BLaER1 (cell line): ENCODE data around the gene TCERG1L.

Experiments
- H3K27ac ChIP-seq: shearing (Covaris generic); formaldehyde crosslinking; 2 replicates; pipeline ENCODE4 v1.8.1; 2022
- H3K27me3 ChIP-seq: shearing (Covaris generic); formaldehyde crosslinking; 2 replicates; pipeline ENCODE4 v1.8.1; 2022
- H3K36me3 ChIP-seq: shearing (Covaris generic); formaldehyde crosslinking; 2 replicates; pipeline ENCODE4 v1.8.1; 2022
- H3K4me1 ChIP-seq: shearing (Covaris generic); formaldehyde crosslinking; 2 replicates; pipeline ENCODE4 v1.8.1; 2022
- H3K4me2 ChIP-seq: shearing (Covaris generic); formaldehyde crosslinking; 2 replicates; pipeline ENCODE4 v1.8.1; 2022
- H3K4me3 ChIP-seq: shearing (Covaris generic); formaldehyde crosslinking; 2 replicates; pipeline ENCODE4 v1.8.1; 2022
- H3K9ac ChIP-seq: shearing (Covaris generic); formaldehyde crosslinking; 2 replicates; pipeline ENCODE4 v1.8.1; 2022
- H3K9me3 ChIP-seq: shearing (Covaris generic); formaldehyde crosslinking; 2 replicates; pipeline ENCODE4 v1.8.1; 2022
- H4K20me1 ChIP-seq: shearing (Covaris generic); formaldehyde crosslinking; 2 replicates; pipeline ENCODE4 v1.8.1; 2022
- Cebpa-rat ChIP-seq: shearing (Covaris generic); IDR thresholded peaks from 2 replicates; pipeline ENCODE4 v1.8.1; 2022

Gene TCERG1L

GRCh38 chr10:131056091-131056579 is 255.4 kb downstream of the TCERG1L start:
- Histone ChIP-seq H4K20me1 (no peaks in the 10 kb centered on the region), H3K27me3 (no peaks in the 10 kb centered on the region)

GRCh38 chr10:131055437-131055836 is 256.1 kb downstream of the TCERG1L start:
- no peak overlapping the region for H3K4me3 ChIP-seq
- no peaks in the 10 kb centered on the region for H3K36me3 ChIP-seq
- H4K20me1 ChIP-seq = no peaks in the 10 kb centered on the region
- H3K9ac ChIP-seq = no peak overlapping the region
- H3K9me3 ChIP-seq = peaks cover 18% of the 10 kb centered on the region
- H3K27ac ChIP-seq = no peak overlapping the region
- no peaks in the 10 kb centered on the region for H3K27me3 ChIP-seq
- H3K4me2 ChIP-seq = no peak overlapping the region
- no peak for TF ChIP-seq Cebpa-rat
- no peaks in the 10 kb centered on the region for H3K4me1 ChIP-seq

More at GRCh38 chr10:131056091-131056579, 255.4 kb downstream of the TCERG1L start:
- no peak overlapping the region for H3K27ac ChIP-seq
- no peak overlapping the region for H3K9ac ChIP-seq
- H3K4me3 ChIP-seq = no peak overlapping the region
- H3K4me2 ChIP-seq = no peak overlapping the region
- H3K36me3 ChIP-seq = no peaks in the 10 kb centered on the region
- TF ChIP-seq Cebpa-rat = no peak
- peaks cover 18% of the 10 kb centered on the region for H3K9me3 ChIP-seq
- no peaks in the 10 kb centered on the region for H3K4me1 ChIP-seq

GRCh38 chr10:131053192-131053591 is 258.3 kb downstream of the TCERG1L start:
- H3K9me3 ChIP-seq = peaks cover 12% of the 10 kb centered on the region

GRCh38 chr10:131050162-131050766 is 261.3 kb downstream of the TCERG1L start:
- Histone ChIP-seq H3K4me2 (no peak overlapping the region), H3K27ac (no peak overlapping the region), H3K9ac (no peak overlapping the region), H3K4me3 (no peak overlapping the region), H3K9me3 (peaks cover 22% of the 10 kb centered on the region), H3K4me1 (peaks cover 20% of the 10 kb centered on the region), H3K27me3 (no peaks in the 10 kb centered on the region), H4K20me1 (no peaks in the 10 kb centered on the region), H3K36me3 (no peaks in the 10 kb centered on the region)
- no peak for TF ChIP-seq Cebpa-rat

More at GRCh38 chr10:131053192-131053591, 258.3 kb downstream of the TCERG1L start:
- H3K4me2 ChIP-seq = no peak overlapping the region
- H3K4me3 ChIP-seq = no peak overlapping the region
- H3K9ac ChIP-seq = no peak overlapping the region
- no peaks in the 10 kb centered on the region for H4K20me1 ChIP-seq
- H3K36me3 ChIP-seq = no peaks in the 10 kb centered on the region
- no peaks in the 10 kb centered on the region for H3K27me3 ChIP-seq
- no peak overlapping the region for H3K27ac ChIP-seq
- peaks cover 11% of the 10 kb centered on the region for H3K4me1 ChIP-seq
- no peak for TF ChIP-seq Cebpa-rat

- Histone ChIP-seq H3K9me3 (peaks cover 22% of the 10 kb centered on the region), H3K4me3 (no peak overlapping the region), H3K4me1 (peaks cover 20% of the 10 kb centered on the region), H3K36me3 (no peaks in the 10 kb centered on the region), H4K20me1 (no peaks in the 10 kb centered on the region), H3K27me3 (no peaks in the 10 kb centered on the region), H3K27ac (no peak overlapping the region), H3K4me2 (peak overlapping the region; percentile 48), H3K9ac (no peak overlapping the region)
- no peak for TF ChIP-seq Cebpa-rat
Measured at GRCh38 chr10:131049016-131049415, 262.5 kb downstream of the TCERG1L start.

GRCh38 chr10:131048606-131049005 is 262.9 kb downstream of the TCERG1L start:
- Histone ChIP-seq H3K27me3 (no peaks in the 10 kb centered on the region), H3K4me1 (peaks cover 20% of the 10 kb centered on the region), H3K4me2 (no peak overlapping the region), H3K27ac (no peak overlapping the region), H3K9ac (no peak overlapping the region), H3K36me3 (no peaks in the 10 kb centered on the region), H4K20me1 (no peaks in the 10 kb centered on the region), H3K4me3 (no peak overlapping the region), H3K9me3 (peaks cover 22% of the 10 kb centered on the region)
- no peak for TF ChIP-seq Cebpa-rat

- no peaks in the 10 kb centered on the region for H3K27me3 ChIP-seq
- H3K4me1 ChIP-seq = peaks cover 20% of the 10 kb centered on the region
- no peak for TF ChIP-seq Cebpa-rat
- H4K20me1 ChIP-seq = no peaks in the 10 kb centered on the region
- no peak overlapping the region for H3K4me3 ChIP-seq
- peaks cover 22% of the 10 kb centered on the region for H3K9me3 ChIP-seq
- no peak overlapping the region for H3K9ac ChIP-seq
- H3K36me3 ChIP-seq = no peaks in the 10 kb centered on the region
- no peak overlapping the region for H3K27ac ChIP-seq
- H3K4me2 ChIP-seq = peak overlapping the region; percentile 10; the same call in 1 of the 2 replicates
Measured at GRCh38 chr10:131047501-131047900, 264.0 kb downstream of the TCERG1L start.

GRCh38 chr10:131046194-131046593 is 265.3 kb downstream of the TCERG1L start:
- Histone ChIP-seq H3K9ac (no peak overlapping the region), H3K4me1 (peaks cover 24% of the 10 kb centered on the region), H3K27ac (no peak overlapping the region), H3K4me3 (no peak overlapping the region), H3K9me3 (peaks cover 15% of the 10 kb centered on the region), H4K20me1 (no peaks in the 10 kb centered on the region), H3K4me2 (no peak overlapping the region), H3K36me3 (no peaks in the 10 kb centered on the region), H3K27me3 (no peaks in the 10 kb centered on the region)
- no peak for TF ChIP-seq Cebpa-rat

- Histone ChIP-seq H3K4me1 (peaks cover 24% of the 10 kb centered on the region), H3K4me3 (no peak overlapping the region), H4K20me1 (no peaks in the 10 kb centered on the region), H3K9me3 (peaks cover 29% of the 10 kb centered on the region), H3K9ac (no peak overlapping the region), H3K27me3 (no peaks in the 10 kb centered on the region), H3K4me2 (no peak overlapping the region), H3K36me3 (no peaks in the 10 kb centered on the region), H3K27ac (no peak overlapping the region)
- no peak for TF ChIP-seq Cebpa-rat
Measured at GRCh38 chr10:131044379-131045111, 267.0 kb downstream of the TCERG1L start.

GRCh38 chr10:131043039-131043691 is 268.4 kb downstream of the TCERG1L start:
- no peak for TF ChIP-seq Cebpa-rat
- H3K4me2 ChIP-seq = no peak overlapping the region

More at GRCh38 chr10:131043039-131043691, 268.4 kb downstream of the TCERG1L start:
- H3K4me3 ChIP-seq = no peak overlapping the region
- H3K9me3 ChIP-seq = peaks cover 29% of the 10 kb centered on the region
- H3K9ac ChIP-seq = no peak overlapping the region
- H3K27ac ChIP-seq = no peak overlapping the region
- peaks cover 14% of the 10 kb centered on the region for H3K4me1 ChIP-seq
- H3K36me3 ChIP-seq = no peaks in the 10 kb centered on the region
- no peaks in the 10 kb centered on the region for H3K27me3 ChIP-seq
- no peaks in the 10 kb centered on the region for H4K20me1 ChIP-seq
